NT2/D1 (cell line): Measurements from ENCODE around the gene ANK2.

Source experiments
- SUZ12 ChIP-seq: IDR thresholded peaks from 2 replicates; pipeline ENCODE4 v1.6.1; 2011; ENCODE audit not compliant: insufficient read length, insufficient read depth; ENCODE audit errors: extremely low read depth
- YY1 ChIP-seq: IDR thresholded peaks from 2 replicates; pipeline ENCODE4 v1.6.1; 2011; ENCODE audit not compliant: insufficient read length, insufficient read depth

DNA sequence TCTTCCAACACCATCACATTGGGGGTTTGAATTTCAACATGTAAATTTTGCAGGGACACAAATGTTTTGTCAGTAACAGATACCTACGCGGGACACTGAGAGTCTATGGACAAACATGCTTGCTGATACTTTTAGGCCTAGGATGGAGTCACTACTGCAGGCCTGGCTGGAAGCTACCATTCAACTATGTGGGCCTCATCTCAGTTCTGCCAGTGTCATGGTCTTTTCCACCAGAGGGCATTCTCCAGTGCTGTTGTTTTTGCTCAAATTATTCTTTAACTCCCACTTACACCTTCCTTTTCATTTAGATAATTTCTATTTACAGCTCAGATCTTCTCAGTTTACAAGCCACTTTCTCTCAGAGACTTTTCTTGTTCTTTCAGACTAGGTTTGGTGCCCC, 7.0 kb upstream of the ANK2 start:
- no peak for TF ChIP-seq YY1
- TF ChIP-seq SUZ12: no peak
